ENCODE data around the gene GPR156. TPM values are rescaled to one million over a fixed set of nuclear protein-coding genes. Genes with fewer than 3 reads are reported as not detected.

The GPR156 gene
- total RNA-seq, 1 donor from 2014 or later, result 1.9 TPM

GRCh38 chr3:120196812-120197211 is 88.2 kb downstream of the GPR156 start:
- no peak for DNase-seq (ENCODE audit: low read depth)

GRCh38 chr3:120196333-120196732 is 88.7 kb downstream of the GPR156 start:
- DNase-seq (ENCODE audit: low read depth), result peak; percentile 31

- no peak for DNase-seq (ENCODE audit: low read depth)
Observed at GRCh38 chr3:120193554-120193953, 91.5 kb downstream of the GPR156 start.

- DNase-seq (ENCODE audit: low read depth), result no peak
Observed at GRCh38 chr3:120192579-120192978, 92.4 kb downstream of the GPR156 start.

GRCh38 chr3:120192159-120192558 is 92.9 kb downstream of the GPR156 start:
- no peak for DNase-seq (ENCODE audit: low read depth)

GRCh38 chr3:120182613-120183511 is 102.2 kb downstream of the GPR156 start:
- DNase-seq (ENCODE audit: low read depth), result peak; percentile 56

GRCh38 chr3:120181632-120182031 is 103.4 kb downstream of the GPR156 start:
- no peak for DNase-seq (ENCODE audit: low read depth)

- no peak for DNase-seq (ENCODE audit: low read depth)
Observed at GRCh38 chr3:120180731-120181412, 104.2 kb downstream of the GPR156 start.

GRCh38 chr3:120177707-120178306 is 107.2 kb downstream of the GPR156 start:
- no peak for DNase-seq (ENCODE audit: low read depth)

- DNase-seq (ENCODE audit: low read depth), result peak; percentile 78
Observed at GRCh38 chr3:120177151-120177550, 107.9 kb downstream of the GPR156 start.

- DNase-seq (ENCODE audit: low read depth), result no peak
Observed at GRCh38 chr3:120174811-120175539, 110.0 kb downstream of the GPR156 start.

- DNase-seq (ENCODE audit: low read depth), result peak; percentile 63
Observed at GRCh38 chr3:120173056-120173675, 111.9 kb downstream of the GPR156 start.

GRCh38 chr3:120172070-120172469 is 113.0 kb downstream of the GPR156 start:
- peak; percentile 63 for DNase-seq (ENCODE audit: low read depth)

- DNase-seq (ENCODE audit: low read depth), result no peak
Observed at GRCh38 chr3:120171134-120171873, 113.7 kb downstream of the GPR156 start.

- peak; percentile 88 for DNase-seq (ENCODE audit: low read depth)
Observed at GRCh38 chr3:120170223-120170622, 114.8 kb downstream of the GPR156 start.

GRCh38 chr3:120169407-120169806 is 115.6 kb downstream of the GPR156 start:
- DNase-seq (ENCODE audit: low read depth), result no peak

GRCh38 chr3:120168611-120169010 is 116.4 kb downstream of the GPR156 start:
- DNase-seq (ENCODE audit: low read depth), result no peak

- no peak for DNase-seq (ENCODE audit: low read depth)
Observed at GRCh38 chr3:120168038-120168437, 117.0 kb downstream of the GPR156 start.

- no peak for DNase-seq (ENCODE audit: low read depth)
Observed at GRCh38 chr3:120167488-120167887, 117.5 kb downstream of the GPR156 start.

- no peak for DNase-seq (ENCODE audit: low read depth)
Observed at GRCh38 chr3:120163816-120164215, 121.2 kb downstream of the GPR156 start.
